H9 (cell line): ENCODE data around the gene RAB27B. TPM values are rescaled to one million over a fixed set of nuclear protein-coding genes. Genes with fewer than 3 reads are reported as not detected.

ENCODE experiments used
- DNase-seq: peaks from one replicate; pipeline ENCODE4 v3.0.0-alpha.2; 2017
- H2AFZ ChIP-seq: one replicate; pipeline ENCODE4 v1.6.1; 2013; ENCODE audit warnings: mild to moderate bottlenecking, low read length, control low read depth, moderate library complexity
- H2AK5ac ChIP-seq: 2 replicates; pipeline ENCODE4 v1.6.1; 2013; ENCODE audit warnings: low read length, control low read depth, mixed read lengths; ENCODE audit not compliant: insufficient read length
- H2BK120ac ChIP-seq: one replicate; pipeline ENCODE4 v1.6.1; 2013; ENCODE audit warnings: low read depth, mild to moderate bottlenecking, low read length, control low read depth, inconsistent platforms; ENCODE audit not compliant: poor library complexity, severe bottlenecking
- H2BK12ac ChIP-seq: 2 replicates; pipeline ENCODE4 v1.6.1; 2013; ENCODE audit warnings: low read length, control low read depth, mixed read lengths, low read depth; ENCODE audit not compliant: insufficient read length
- H2BK15ac ChIP-seq: 2 replicates; pipeline ENCODE4 v1.6.1; 2013; ENCODE audit warnings: low read depth, low read length, control low read depth
- H2BK20ac ChIP-seq: one replicate; pipeline ENCODE4 v1.6.1; 2013; ENCODE audit warnings: low read depth, mild to moderate bottlenecking, low read length, control low read depth, inconsistent platforms; ENCODE audit not compliant: poor library complexity, severe bottlenecking
- H2BK5ac ChIP-seq: 2 replicates; pipeline ENCODE4 v1.6.1; 2013; ENCODE audit warnings: low read length, control low read depth, mixed read lengths; ENCODE audit not compliant: insufficient read length
- H3K14ac ChIP-seq: 2 replicates; pipeline ENCODE4 v1.6.1; 2013; ENCODE audit warnings: low read length, control low read depth; ENCODE audit not compliant: insufficient read depth
- H3K18ac ChIP-seq: 2 replicates; pipeline ENCODE4 v1.6.1; 2013; ENCODE audit warnings: low read depth, mild to moderate bottlenecking, mixed read lengths, low read length, control low read depth; ENCODE audit not compliant: insufficient read length
- H3K23ac ChIP-seq: 2 replicates; pipeline ENCODE4 v1.6.1; 2013; ENCODE audit warnings: low read length, control low read depth, mixed read lengths, low read depth; ENCODE audit not compliant: insufficient read length
- H3K23me2 ChIP-seq: 2 replicates; pipeline ENCODE4 v1.6.1; 2013; ENCODE audit warnings: low read depth, mild to moderate bottlenecking, mixed read lengths, low read length, control low read depth; ENCODE audit not compliant: insufficient read length, poor library complexity, severe bottlenecking
- H3K27ac ChIP-seq: 2 replicates; pipeline ENCODE4 v1.5.1; 2013; ENCODE audit warnings: low read length, control low read depth, mixed read lengths, low read depth; ENCODE audit not compliant: insufficient read length
- H3K27me3 ChIP-seq: 2 replicates; pipeline ENCODE4 v1.6.1; 2013; ENCODE audit warnings: low read length, control low read depth, inconsistent platforms; ENCODE audit not compliant: insufficient read depth
- H3K4ac ChIP-seq: 2 replicates; pipeline ENCODE4 v1.6.1; 2013; ENCODE audit warnings: low read depth, mild to moderate bottlenecking, control low read depth, inconsistent platforms, low read length, moderate library complexity
- H3K4me1 ChIP-seq: 2 replicates; pipeline ENCODE4 v1.6.1; 2013; ENCODE audit warnings: low read length, control low read depth, inconsistent platforms; ENCODE audit not compliant: insufficient read depth
- H3K4me2 ChIP-seq: 2 replicates; pipeline ENCODE4 v1.6.1; 2013; ENCODE audit warnings: low read length, control low read depth, mixed read lengths; ENCODE audit not compliant: insufficient read length, insufficient read depth
- H3K56ac ChIP-seq: 2 replicates; pipeline ENCODE4 v1.6.1; 2013; ENCODE audit warnings: low read depth, mild to moderate bottlenecking, mixed read lengths, low read length, control low read depth; ENCODE audit not compliant: insufficient read length
- H3K79me1 ChIP-seq: 2 replicates; pipeline ENCODE4 v1.6.1; 2013; ENCODE audit warnings: low read depth, mild to moderate bottlenecking, moderate library complexity, low read length, control low read depth, inconsistent platforms; ENCODE audit not compliant: insufficient read depth, poor library complexity, severe bottlenecking
- H3K79me2 ChIP-seq: 2 replicates; pipeline ENCODE4 v1.6.1; 2013; ENCODE audit warnings: low read length, control low read depth, inconsistent platforms; ENCODE audit not compliant: insufficient read depth
- H3K9ac ChIP-seq: 2 replicates; pipeline ENCODE4 v1.6.1; 2013; ENCODE audit warnings: low read length, control low read depth, mixed read lengths; ENCODE audit not compliant: insufficient read length; ENCODE audit errors: extremely low read depth
- H3K9me3 ChIP-seq: one replicate; pipeline ENCODE4 v1.6.1; 2013; ENCODE audit warnings: low read depth, low read length, inconsistent platforms; ENCODE audit not compliant: control insufficient read depth
- H3T11ph ChIP-seq: one replicate; pipeline ENCODE4 v1.6.1; 2013; ENCODE audit warnings: mild to moderate bottlenecking, low read length, control low read depth, inconsistent platforms
- H4K20me1 ChIP-seq: one replicate; pipeline ENCODE4 v1.6.1; 2013; ENCODE audit not compliant: control insufficient read depth, insufficient read length, insufficient read depth
- H4K5ac ChIP-seq: 2 replicates; pipeline ENCODE4 v1.6.1; 2013; ENCODE audit warnings: low read depth, mild to moderate bottlenecking, mixed read lengths, low read length, control low read depth; ENCODE audit not compliant: insufficient read length
- H4K8ac ChIP-seq: replicated peaks from 2 replicates; pipeline ENCODE4 v1.6.1; 2013; ENCODE audit warnings: low read length, control low read depth, mixed read lengths, low read depth; ENCODE audit not compliant: insufficient read length
- H4K91ac ChIP-seq: 2 replicates; pipeline ENCODE4 v1.6.1; 2013; ENCODE audit warnings: low read depth, mild to moderate bottlenecking, moderate library complexity, mixed read lengths, low read length, control low read depth; ENCODE audit not compliant: insufficient read length
- H3K27ac Mint-ChIP-seq, 3 experiments: 2 replicates in 2 of 3; 3 replicates in 1 of 3; pipeline ENCODE4 v1.8.0; 2020 to 2021; ENCODE audit warnings: mixed read lengths in 3 of 3, mild to moderate bottlenecking in 1 of 3, moderate library complexity in 1 of 3
- H3K27me3 Mint-ChIP-seq: 2 replicates; pipeline ENCODE4 v1.8.0; 2021; ENCODE audit warnings: low read depth, mild to moderate bottlenecking, moderate library complexity, mixed read lengths
- H3K36me3 Mint-ChIP-seq, 3 experiments: 2 replicates in 2 of 3; 3 replicates in 1 of 3; pipeline ENCODE4 v1.8.0; 2020 to 2021; ENCODE audit warnings: low read depth in 3 of 3, mixed read lengths in 3 of 3; ENCODE audit not compliant: insufficient read depth in 1 of 3
- H3K4me1 Mint-ChIP-seq, 2 experiments: 2 replicates each; pipeline ENCODE4 v1.8.0; 2020; ENCODE audit warnings: mixed read lengths in 2 of 2
- H3K4me3 Mint-ChIP-seq, 2 experiments: 2 replicates in 1 of 2; 3 replicates in 1 of 2; pipeline ENCODE4 v1.8.0; 2020 to 2021; ENCODE audit warnings: mild to moderate bottlenecking in 2 of 2, mixed read lengths in 2 of 2, moderate library complexity in 1 of 2
- H3K9me3 Mint-ChIP-seq, 2 experiments: 2 replicates in 1 of 2; 3 replicates in 1 of 2; pipeline ENCODE4 v1.8.0; 2020; ENCODE audit warnings: mild to moderate bottlenecking in 2 of 2, mixed read lengths in 2 of 2, moderate library complexity in 1 of 2
- CTCF ChIP-seq: fragments of 200-600 bp; sonication (generic); conservative IDR thresholded peaks from 3 replicates; pipeline ENCODE4 v1.8.0; 2021; ENCODE audit warnings: antibody characterized with exemption, mild to moderate bottlenecking
- WGBS: extraction: QIAGEN DNeasy Blood & Tissue Kit; methylation state at CpG from one replicate; pipeline ENCODE4 v1.1.7; 2013; ENCODE audit warnings: missing lambda C conversion rate, low lambda C conversion rate, mixed read lengths; ENCODE audit not compliant: insufficient read length; ENCODE audit errors: extremely low coverage; 5-methylcytosine and 5-hydroxymethylcytosine counted together
- total RNA-seq: library from RNA; stranded (reverse); gene quantifications from 2 replicates; pipeline ENCODE4 v1.2.1, GENCODE V29; 2021

Gene RAB27B
- total RNA-seq, 1 experiment from 2014 or later = 0.15 TPM

GRCh38 chr18:54932472-54932871 is 104.2 kb downstream of the RAB27B start:
- Histone ChIP-seq H3K9ac (no peak overlapping the region), H4K5ac (no peak overlapping the region), H3K79me1 (no peaks in the 10 kb centered on the region), H4K8ac (no peak overlapping the region), H3K27ac (no peak overlapping the region), H2AFZ (no peak overlapping the region), H2BK5ac (no peak overlapping the region), H3K4me1 (no peaks in the 10 kb centered on the region), H3K27me3 (no peaks in the 10 kb centered on the region), H4K20me1 (no peaks in the 10 kb centered on the region), H2BK20ac (no peak overlapping the region), H3K4me2 (no peak overlapping the region), H3K4ac (no peak overlapping the region), H3K79me2 (no peaks in the 10 kb centered on the region), H3T11ph (no peak overlapping the region), H4K91ac (no peak overlapping the region), H3K18ac (no peak overlapping the region), H3K23ac (no peak overlapping the region), H3K56ac (no peak overlapping the region), H3K23me2 (no peaks in the 10 kb centered on the region), H2BK15ac (no peak overlapping the region), H3K14ac (no peak overlapping the region), H2BK12ac (no peak overlapping the region), H2BK120ac (no peak overlapping the region), H3K9me3 (no peaks in the 10 kb centered on the region), H2AK5ac (no peak overlapping the region)
- TF ChIP-seq CTCF = no peak
- no peak overlapping the region for H3K27ac Mint-ChIP-seq
- no peaks in the 10 kb centered on the region for H3K4me1 Mint-ChIP-seq
- DNase-seq = no peak
- no peaks in the 10 kb centered on the region for H3K9me3 Mint-ChIP-seq
- H3K36me3 Mint-ChIP-seq = no peaks in the 10 kb centered on the region
- no peak overlapping the region for H3K4me3 Mint-ChIP-seq
- H3K27me3 Mint-ChIP-seq = no peaks in the 10 kb centered on the region
- no CpG with 5 or more reads among the region's 1 CpG for WGBS
